NOMO-1 treated with dmso at 0.1 percent for 144 hours (cell line): Measurements from ENCODE around the gene IFRD2.
"Not testable (repeated sequence)": the region's sequence is repeated elsewhere in the genome, so short reads cannot be mapped to it uniquely, and the experiment has no call there.

Experiments
- DNase-seq: peaks from one replicate; lab custom pipeline; 2025; ENCODE audit not compliant: unreplicated experiment; lab: John Stamatoyannopoulos, UW

IFRD2 gene

GRCh38 chr3:50324351-50325112 lies 32.3 kb upstream of the IFRD2 start:
- DNase-seq: peak; percentile 46

- DNase-seq: no peak
Observed at GRCh38 chr3:50323614-50324199, 31.5 kb upstream of the IFRD2 start.

GRCh38 chr3:50323092-50323600 lies 30.9 kb upstream of the IFRD2 start:
- DNase-seq: no peak

DNA sequence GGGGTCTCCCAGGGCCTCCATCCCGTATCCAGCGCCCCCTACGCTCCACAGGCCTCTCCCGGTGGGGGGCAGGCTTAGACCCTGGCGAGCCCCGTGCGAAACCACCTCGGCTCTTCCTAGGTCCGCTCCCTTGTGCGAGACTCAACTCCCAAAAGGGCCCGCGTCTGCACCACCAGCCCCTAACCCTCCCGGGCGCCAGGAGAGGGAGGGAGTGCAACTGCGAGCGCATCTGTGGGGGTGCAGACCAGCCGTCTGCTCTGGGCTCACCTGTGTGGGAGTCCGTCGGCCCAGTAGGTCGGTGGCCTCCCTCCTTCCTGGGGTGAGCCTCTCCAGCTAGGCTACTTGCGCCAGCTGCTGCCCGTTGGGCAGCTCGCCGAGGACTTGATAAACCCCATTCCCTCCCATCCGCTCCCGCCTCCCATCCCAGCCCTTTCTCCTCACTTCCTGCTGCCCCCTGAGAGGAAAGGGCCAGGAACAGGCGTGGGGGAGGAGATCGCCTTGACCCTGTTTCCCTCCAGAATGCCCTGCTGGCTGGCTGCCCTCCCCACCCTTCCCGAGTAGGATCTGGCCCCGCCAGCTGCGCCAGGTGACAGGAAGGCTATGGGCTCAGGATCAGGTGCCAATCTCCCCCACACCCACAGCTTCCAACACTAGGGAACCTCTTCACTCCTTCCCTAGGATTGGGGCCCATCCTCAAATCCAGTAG lies 30.3 kb upstream of the IFRD2 start, which contains the start of gene HYAL2:
Gene HYAL2 (minus strand): TSS at position 360 of the 706 bp plus-strand sequence. CDS start 2,256 bp downstream, outside the sequence.
- DNase-seq: no peak

DNA sequence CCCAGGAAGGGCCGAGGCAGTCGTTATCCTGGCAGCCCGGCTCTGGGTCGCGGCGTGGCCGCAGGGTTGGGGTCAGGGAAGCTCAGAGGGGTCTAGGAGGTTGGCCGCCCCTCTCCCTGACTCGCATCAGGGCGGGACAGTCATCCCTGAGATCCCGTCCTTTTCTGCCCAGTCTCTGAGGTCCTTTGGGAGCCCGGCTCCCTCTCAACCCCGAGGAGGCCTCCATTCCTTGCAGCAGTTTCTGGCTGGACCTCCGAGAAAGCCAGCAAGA lies 29.8 kb upstream of the IFRD2 start:
- DNase-seq: no peak

GRCh38 chr3:50321336-50322114 lies 29.3 kb upstream of the IFRD2 start:
- peak; percentile 87 for DNase-seq

DNA sequence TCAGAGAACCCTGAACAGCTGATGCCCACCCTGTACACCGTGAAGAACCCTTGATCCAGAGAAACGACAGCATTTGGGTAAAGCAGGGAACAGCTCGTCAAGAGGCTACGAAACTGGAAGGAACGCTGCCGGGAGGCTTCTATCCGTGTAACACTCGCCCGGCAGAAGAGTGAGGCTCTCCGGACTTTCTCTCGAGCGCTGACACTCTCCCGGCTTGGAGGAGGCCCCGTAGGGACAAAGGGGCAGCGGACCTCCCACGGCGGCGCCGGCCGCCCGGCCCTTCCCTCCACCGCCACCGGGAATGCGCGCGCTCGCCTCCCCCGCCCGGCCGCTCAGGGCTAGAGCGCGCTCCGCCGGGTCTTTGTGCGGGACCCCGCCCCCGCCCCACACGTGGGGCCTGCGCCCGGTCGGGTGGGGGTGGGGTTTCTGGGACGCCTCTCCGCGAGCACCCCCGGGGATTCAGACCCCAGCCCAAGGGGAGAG lies 28.7 kb upstream of the IFRD2 start:
- DNase-seq: no peak

DNA sequence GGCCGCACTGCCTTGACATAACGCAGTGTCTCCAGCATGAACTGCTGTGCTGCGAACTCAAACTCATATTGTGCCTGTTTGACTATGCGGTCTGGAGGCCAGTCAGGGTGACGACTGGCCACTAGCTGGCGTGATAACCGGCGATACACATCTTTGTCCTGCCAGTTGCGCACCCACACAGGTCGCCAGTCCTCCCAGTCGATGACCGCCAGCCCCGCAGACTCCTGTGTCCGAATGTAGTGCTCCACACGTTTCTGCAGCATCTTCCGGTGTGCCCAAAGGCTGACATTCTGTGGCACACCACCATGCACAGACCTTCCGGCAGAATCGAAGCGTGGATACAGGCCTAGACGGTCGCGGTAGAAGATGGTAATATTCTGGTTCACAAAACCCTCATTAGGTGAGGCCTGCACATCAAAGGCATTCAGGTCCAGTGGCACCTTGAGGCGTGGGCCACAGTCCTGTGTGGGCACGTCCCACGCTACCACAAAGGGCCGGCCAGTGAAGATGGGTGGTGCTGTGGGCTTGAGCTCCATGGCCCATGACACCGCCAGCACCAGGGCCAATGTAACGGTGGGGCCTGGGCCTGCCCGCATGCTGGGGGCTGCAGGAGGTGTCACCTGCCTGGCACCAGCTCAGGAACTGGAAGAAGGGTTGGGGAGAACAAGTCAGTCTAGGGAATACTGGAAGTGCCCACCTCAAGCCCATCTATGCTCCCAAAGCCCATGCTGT lies 27.8 kb upstream of the IFRD2 start:
- no peak for DNase-seq

DNA sequence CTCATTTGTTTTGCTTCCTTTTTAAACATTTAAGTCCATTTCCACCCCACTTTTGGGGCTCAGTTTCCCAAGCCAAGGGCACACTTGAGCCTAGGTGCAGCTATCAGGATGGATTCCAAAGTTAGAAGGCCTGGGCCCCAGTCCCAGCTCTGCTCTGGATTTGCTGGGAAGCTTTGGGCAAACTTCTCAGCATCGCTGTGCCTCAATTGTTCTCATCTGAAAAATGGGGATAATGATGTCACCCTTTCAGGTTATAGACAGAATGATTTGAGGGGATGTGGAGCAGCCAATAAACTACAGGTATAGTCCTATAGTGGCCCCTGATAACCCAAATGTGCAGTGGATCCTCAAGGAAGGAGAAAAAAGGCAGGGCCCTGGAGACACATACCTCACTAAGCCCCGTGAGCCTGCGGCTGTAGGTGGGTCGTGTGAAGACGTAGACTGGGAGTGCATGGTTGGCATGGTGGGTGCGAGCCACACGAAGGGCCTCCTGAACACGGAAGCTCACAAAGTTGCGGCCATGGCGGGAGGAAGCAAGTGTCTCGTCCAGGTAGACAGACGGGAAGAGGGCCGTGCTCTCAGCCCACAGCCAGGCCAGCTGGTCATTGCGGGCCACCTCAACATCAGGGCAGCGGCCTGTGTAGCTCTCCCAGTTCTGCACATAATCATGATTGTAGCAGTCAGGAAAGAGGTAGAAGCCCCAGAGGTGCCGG lies 27.1 kb upstream of the IFRD2 start:
- no peak for DNase-seq

- no peak for DNase-seq
Observed at GRCh38 chr3:50318615-50319014, 26.4 kb upstream of the IFRD2 start.

- no peak for DNase-seq
Observed at GRCh38 chr3:50318163-50318562, 25.9 kb upstream of the IFRD2 start.

DNA sequence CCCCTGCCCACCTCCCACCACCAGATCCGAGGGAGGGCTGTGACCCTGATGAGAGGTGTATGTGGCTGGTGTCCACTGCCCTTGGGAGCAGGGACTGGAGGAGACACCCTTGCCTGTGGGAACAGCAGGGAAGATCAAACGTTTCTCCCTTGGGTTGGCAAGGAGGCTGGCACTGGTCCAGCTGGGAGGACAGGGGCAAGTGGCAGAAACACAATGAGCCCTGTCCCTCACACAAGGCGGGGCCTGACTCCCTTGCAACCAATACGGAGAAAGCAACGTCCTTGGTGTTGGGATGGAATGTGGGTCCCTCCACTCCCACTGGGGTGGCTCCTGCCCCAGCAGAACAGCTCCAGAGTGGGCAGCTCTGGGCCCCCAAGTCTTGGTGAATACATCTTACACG lies 25.1 kb upstream of the IFRD2 start:
- DNase-seq: no peak

- DNase-seq: no peak
Observed at GRCh38 chr3:50316657-50317242, 24.5 kb upstream of the IFRD2 start.

DNA sequence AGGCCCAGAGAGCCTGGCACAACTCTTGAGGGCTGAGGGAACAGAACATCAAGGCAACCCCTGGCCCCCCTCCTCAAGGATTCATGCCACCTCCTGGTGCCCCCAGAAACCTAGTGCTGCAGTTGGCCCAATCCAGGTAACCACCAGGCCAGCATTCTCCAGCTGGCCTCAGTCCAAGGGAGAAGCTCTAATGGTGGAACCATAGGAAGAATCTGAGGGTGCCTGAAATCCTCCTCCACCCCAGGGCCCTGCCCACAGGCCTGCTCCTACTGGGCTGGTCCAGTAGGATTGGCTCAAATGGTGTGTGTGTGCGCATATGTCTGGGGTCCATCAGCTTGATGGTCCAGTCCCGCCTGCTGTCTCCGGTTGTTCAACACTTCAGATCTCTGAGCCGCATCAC lies 22.6 kb upstream of the IFRD2 start:
- DNase-seq: no peak

DNA sequence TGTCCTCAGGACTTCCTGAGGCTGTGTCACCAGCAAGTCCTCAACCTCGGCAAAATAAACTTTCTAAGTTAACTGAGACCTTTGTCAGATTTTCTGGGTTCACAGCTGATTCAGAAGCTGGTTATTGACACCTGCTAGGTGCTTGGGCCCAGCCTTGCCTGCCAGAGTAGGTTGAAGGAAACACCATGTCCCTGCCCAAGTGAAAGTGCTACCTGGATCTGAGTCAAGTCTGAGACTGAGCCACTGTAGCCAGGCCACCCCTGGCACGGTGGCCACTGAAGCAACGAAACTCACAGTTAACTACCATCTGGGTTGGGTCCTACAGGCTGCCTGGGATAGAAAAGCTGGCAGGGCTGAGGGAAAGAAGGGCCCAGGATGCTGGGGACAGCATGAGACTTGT lies 22.1 kb upstream of the IFRD2 start:
- no peak for DNase-seq

- DNase-seq: not testable (repeated sequence)
Observed at GRCh38 chr3:50312041-50312440, 19.8 kb upstream of the IFRD2 start.

DNA sequence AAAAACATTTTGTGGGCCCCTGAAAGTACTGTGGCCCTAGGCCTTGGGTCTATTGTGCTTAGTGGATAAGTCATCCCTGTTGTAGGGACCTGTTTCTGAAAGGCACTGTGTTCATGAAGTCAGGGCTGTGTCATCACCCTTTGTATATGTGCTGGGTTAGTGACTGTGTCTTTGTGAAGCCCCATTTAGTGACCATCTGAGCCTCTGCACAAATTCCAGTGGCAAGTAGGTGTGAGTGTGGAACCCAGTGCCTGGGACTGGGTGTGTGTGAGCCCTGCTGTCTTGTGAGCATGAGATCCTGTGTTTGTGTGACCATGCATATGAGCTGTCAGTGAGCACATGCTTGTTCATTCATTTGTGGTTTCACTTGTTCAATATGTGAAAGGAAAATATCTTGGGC lies 12.4 kb upstream of the IFRD2 start:
- no peak for DNase-seq

- DNase-seq: no peak
Observed at GRCh38 chr3:50303013-50303815, 11.0 kb upstream of the IFRD2 start, which contains the start of gene HYAL1. Gene HYAL1 (minus strand): TSS chr3:50303574. CDS start chr3:50302956, 618 bp downstream.
